ENCODE measurements around the gene TLR10. TPM values are rescaled to one million over a fixed set of nuclear protein-coding genes. Genes with fewer than 3 reads are reported as not detected.

The TLR10 gene
- total RNA-seq, 2 experiments from 2014 or later, result 27.4 to 34.5 TPM

- CTCF ChIA-PET (ENCODE audit: unreplicated experiment), result no interaction called here
- no peaks in the 10 kb centered on the region for H3K9me2 ChIP-seq (ENCODE audit: insufficient read depth, low read length)
- H2AFZ ChIP-seq (ENCODE audit: low read length), result no peak overlapping the region
- no peak overlapping the region for H3K27ac ChIP-seq (ENCODE audit: low read depth, low read length, poor library complexity, severe bottlenecking)
- POLR2A ChIA-PET, result interaction anchor here (0.6 to 2.3 kb wide), 5 partner anchors 10 to 1621 kb away, joined by 3 to 11 read pairs (median 4); no protein-coding TSS in a partner anchor
- TF ChIP-seq EZH2phosphoT487 (IDR thresholded peaks at IDR 0.05; ENCODE audit: borderline replicate concordance, low read depth, low read length) (no peak), CTCF (conservative IDR thresholded peaks at IDR 0.05; ENCODE audit: low read length) (no peak)
- 0 out of 2 replicates have a peak, but pooled peaks cover 5% of the 10 kb centered on the region for H3K79me2 ChIP-seq (ENCODE audit: insufficient read depth, low read depth, low read length)
- intact Hi-C loops (cut with micrococcal nuclease; ENCODE audit: unreplicated experiment), result no loop called here
- no peaks in the 10 kb centered on the region for H3K4me1 ChIP-seq (ENCODE audit: insufficient read depth, low read length, poor library complexity, severe bottlenecking)
- DNase-seq (ENCODE audit: low spot score), result no peak
- H3K4me2 ChIP-seq (ENCODE audit: low read length), result no peak overlapping the region
- no TSS peak for BruUV-seq (replicated peaks)
- no peaks in the 10 kb centered on the region; the same call in 1 of the 2 replicates for H3K36me3 ChIP-seq (ENCODE audit: insufficient read depth, low read length)
- no peak overlapping the region for H3K4me3 ChIP-seq (ENCODE audit: low read depth, low read length, poor library complexity, severe bottlenecking)
- no peaks in the 10 kb centered on the region for H4K20me1 ChIP-seq (ENCODE audit: insufficient read depth, low read length)
- H3K9me3 ChIP-seq (ENCODE audit: low read length), result peaks cover 17% of the 10 kb centered on the region; the same call in 1 of the 2 replicates
These were observed 48.9 kb upstream of the TLR10 start for GRCh38 chr4:38831653-38832052.

GRCh38 chr4:38829237-38829636 is 46.4 kb upstream of the TLR10 start:
- Histone ChIP-seq H3K4me3 (ENCODE audit: low read depth, low read length, poor library complexity, severe bottlenecking) (no peak overlapping the region), H3K27ac (ENCODE audit: low read depth, low read length, poor library complexity, severe bottlenecking) (no peak overlapping the region), H4K20me1 (ENCODE audit: insufficient read depth, low read length) (no peaks in the 10 kb centered on the region), H2AFZ (ENCODE audit: low read length) (no peak overlapping the region), H3K9me2 (ENCODE audit: insufficient read depth, low read length) (no peaks in the 10 kb centered on the region), H3K4me1 (ENCODE audit: insufficient read depth, low read length, poor library complexity, severe bottlenecking) (no peaks in the 10 kb centered on the region), H3K79me2 (ENCODE audit: insufficient read depth, low read depth, low read length) (0 out of 2 replicates have a peak, but pooled peaks cover 5% of the 10 kb centered on the region), H3K9me3 (ENCODE audit: low read length) (peaks cover under 1% of the 10 kb centered on the region; the same call in 1 of the 2 replicates), H3K4me2 (ENCODE audit: low read length) (no peak overlapping the region), H3K36me3 (ENCODE audit: insufficient read depth, low read length) (no peaks in the 10 kb centered on the region; the same call in 1 of the 2 replicates)
- CTCF ChIA-PET (ENCODE audit: unreplicated experiment), result no interaction called here
- BruUV-seq (replicated peaks), result no TSS peak
- intact Hi-C loops (cut with micrococcal nuclease; ENCODE audit: unreplicated experiment), result no loop called here
- no peak for DNase-seq (ENCODE audit: low spot score)
- POLR2A ChIA-PET, result interaction anchor here (0.6 to 1.4 kb wide), 3 partner anchors 17 to 203 kb away, joined by 3 to 5 read pairs (median 3); no protein-coding TSS in a partner anchor
- TF ChIP-seq EZH2phosphoT487 (IDR thresholded peaks at IDR 0.05; ENCODE audit: borderline replicate concordance, low read depth, low read length), result no peak
- TF ChIP-seq CTCF (conservative IDR thresholded peaks at IDR 0.05; ENCODE audit: low read length), result no peak

GRCh38 chr4:38823766-38824165 is 41.0 kb upstream of the TLR10 start:
- H3K79me2 ChIP-seq (ENCODE audit: insufficient read depth, low read depth, low read length), result no peaks in the 10 kb centered on the region
- intact Hi-C loops (cut with micrococcal nuclease; ENCODE audit: unreplicated experiment), result no loop called here
- no peak overlapping the region for H3K27ac ChIP-seq (ENCODE audit: low read depth, low read length, poor library complexity, severe bottlenecking)
- no peak overlapping the region for H3K4me2 ChIP-seq (ENCODE audit: low read length)
- no peaks in the 10 kb centered on the region; the same call in 1 of the 2 replicates for H3K9me3 ChIP-seq (ENCODE audit: low read length)
- H2AFZ ChIP-seq (ENCODE audit: low read length), result no peak overlapping the region
- no peak overlapping the region for H3K4me3 ChIP-seq (ENCODE audit: low read depth, low read length, poor library complexity, severe bottlenecking)
- TF ChIP-seq CTCF (conservative IDR thresholded peaks at IDR 0.05; ENCODE audit: low read length), result no peak
- H3K36me3 ChIP-seq (ENCODE audit: insufficient read depth, low read length), result peaks cover 6% of the 10 kb centered on the region; the same call in 1 of the 2 replicates
- H3K4me1 ChIP-seq (ENCODE audit: insufficient read depth, low read length, poor library complexity, severe bottlenecking), result no peaks in the 10 kb centered on the region
- ChIA-PET CTCF (ENCODE audit: unreplicated experiment) (no interaction called here), POLR2A (no interaction called here)
- BruUV-seq (replicated peaks), result no TSS peak
- H4K20me1 ChIP-seq (ENCODE audit: insufficient read depth, low read length), result no peaks in the 10 kb centered on the region
- DNase-seq (ENCODE audit: low spot score), result no peak
- H3K9me2 ChIP-seq (ENCODE audit: insufficient read depth, low read length), result no peaks in the 10 kb centered on the region

Measured in OCI-LY7 (cell line).